BJ (cell line): Measurements from ENCODE around the gene NFIX. TPM values are rescaled to one million over a fixed set of nuclear protein-coding genes. Genes with fewer than 3 reads are reported as not detected.

Experiments used
- CTCF ChIA-PET: fragments of 350-600 bp; formaldehyde crosslinking; extraction: SDS; loops from one replicate; lab custom pipeline; 2021; ENCODE audit warnings: antibody characterized with exemption, inconsistent platforms; lab: Yijun Ruan, JAX
- POLR2A ChIA-PET: fragments of 300-600 bp; sonication (Branson Sonifier 250); formaldehyde crosslinking; extraction: SDS; loops from one replicate; lab custom pipeline; 2021; ENCODE audit warnings: antibody characterized with exemption; lab: Charles Lee
- DNase-seq: peaks from one replicate; pipeline ENCODE4 v3.0.0-alpha.2; 2011; ENCODE audit warnings: low read depth
- H3K27me3 ChIP-seq: 2 replicates; pipeline ENCODE4 v1.6.0; 2011; ENCODE audit warnings: low read length; ENCODE audit not compliant: control insufficient read depth, insufficient read depth
- H3K36me3 ChIP-seq: 2 replicates; pipeline ENCODE4 v1.5.1; 2011; ENCODE audit warnings: low read length; ENCODE audit not compliant: control insufficient read depth, insufficient read depth
- H3K4me3 ChIP-seq: 2 replicates; pipeline ENCODE4 v1.5.1; 2011; ENCODE audit warnings: low read depth, mild to moderate bottlenecking, control low read depth, low read length
- CTCF ChIP-seq: IDR thresholded peaks from 2 replicates; pipeline ENCODE4 v1.5.1; 2011; ENCODE audit warnings: low read depth, mild to moderate bottlenecking, control low read depth, inconsistent platforms, low read length, moderate library complexity; ENCODE audit not compliant: insufficient read depth
- polyA plus RNA-seq: library from polyadenylated mRNA; depleted of rRNA; stranded (reverse); fragments of >200 nt; gene quantifications from 2 replicates; pipeline ENCODE4 v1.2.3, GENCODE V29; 2011

Gene NFIX
- polyA plus RNA-seq, 1 experiment = 29.4 TPM

- Histone ChIP-seq H3K27me3 (no peaks in the 10 kb centered on the region), H3K36me3 (peaks cover 33% of the 10 kb centered on the region), H3K4me3 (no peak overlapping the region)
- no peak for DNase-seq
- POLR2A ChIA-PET = no interaction called here
- no peak for TF ChIP-seq CTCF
- CTCF ChIA-PET = interaction anchor here (1.4 to 3.7 kb wide), 7 partner anchors 10 to 118 kb away, joined by 4 to 19 read pairs (median 9); no protein-coding TSS in a partner anchor
These were observed 88.4 kb downstream of the NFIX start for GRCh38 chr19:13083627-13084026.

GRCh38 chr19:13085666-13086065, 90.4 kb downstream of the NFIX start:
- H3K36me3 ChIP-seq = peaks cover 32% of the 10 kb centered on the region
- no peak for TF ChIP-seq CTCF
- ChIA-PET POLR2A (no interaction called here), CTCF (interaction anchor here (0.6 to 3.7 kb wide), 7 partner anchors 9 to 177 kb away, joined by 3 to 19 read pairs (median 3); no protein-coding TSS in a partner anchor)
- no peak overlapping the region for H3K4me3 ChIP-seq
- no peak for DNase-seq
- no peaks in the 10 kb centered on the region for H3K27me3 ChIP-seq

- POLR2A ChIA-PET = no interaction called here
- no peak for DNase-seq
- Histone ChIP-seq H3K4me3 (no peak overlapping the region), H3K27me3 (no peaks in the 10 kb centered on the region), H3K36me3 (peaks cover 32% of the 10 kb centered on the region)
- CTCF ChIA-PET = interaction anchor here (0.6 to 3.7 kb wide), 9 partner anchors 8 to 176 kb away, joined by 3 to 19 read pairs (median 3); no protein-coding TSS in a partner anchor
- TF ChIP-seq CTCF = no peak
These were observed 91.1 kb downstream of the NFIX start for GRCh38 chr19:13086341-13086740.

GRCh38 chr19:13087295-13087694, 92.0 kb downstream of the NFIX start:
- ChIA-PET POLR2A (no interaction called here), CTCF (interaction anchor here (0.8 to 1.1 kb wide), 2 partner anchors 17 to 26 kb away, joined by 3 to 7 read pairs; no protein-coding TSS in a partner anchor)
- TF ChIP-seq CTCF = no peak
- Histone ChIP-seq H3K36me3 (peaks cover 32% of the 10 kb centered on the region), H3K27me3 (no peaks in the 10 kb centered on the region), H3K4me3 (no peak overlapping the region)
- no peak for DNase-seq

- ChIA-PET POLR2A (no interaction called here), CTCF (interaction anchor here (1.1 kb wide), 1 partner anchor 26 kb away, joined by 7 read pairs; no protein-coding TSS in a partner anchor)
- DNase-seq = no peak
- TF ChIP-seq CTCF = no peak
- Histone ChIP-seq H3K27me3 (no peaks in the 10 kb centered on the region), H3K4me3 (no peak overlapping the region), H3K36me3 (peaks cover 28% of the 10 kb centered on the region)
These were observed 92.7 kb downstream of the NFIX start for GRCh38 chr19:13087795-13088537.
